HepG2 (cell line): ENCODE data around the gene PTGER4. TPM values are rescaled to one million over a fixed set of nuclear protein-coding genes. Genes with fewer than 3 reads are reported as not detected.

Experiments used
- ATAC-seq: fragments of 200-7000 bp; cut with Tn5 transposase; 3 replicates; pipeline ENCODE4 v1.9.1; 2020; ENCODE audit warnings: mild to moderate bottlenecking, moderate library complexity
- BruUV-seq: library from RNA; stranded (reverse); fragments of 400-500 nt; replicated peaks from 2 replicates; lab custom pipeline; 2021; lab: Mats Ljungman, UMichigan
- CTCF ChIA-PET: fragments of 300-600 bp; formaldehyde crosslinking; extraction: SDS; loops from one replicate; lab custom pipeline; 2021; ENCODE audit warnings: low total read pairs, inconsistent platforms, low intra/inter-chr PET ratio; lab: Yijun Ruan, JAX
- POLR2A ChIA-PET: fragments of 350-600 bp; sonication (Branson Sonifier 250); formaldehyde crosslinking; loops from one replicate; lab custom pipeline; 2020; ENCODE audit warnings: antibody characterized with exemption, inconsistent platforms; lab: Yijun Ruan, JAX
- DNase-seq: peaks from one replicate; pipeline ENCODE4 v3.0.0-alpha.2; 2015; ENCODE audit warnings: low spot score
- FAIRE-seq: peaks from 3 replicates; lab custom pipeline; 2011; peaks lifted over from hg19 to GRCh38; lab: Jason Lieb, UNC
- H2AFZ ChIP-seq: one replicate; pipeline ENCODE4 v1.6.1; 2011; ENCODE audit warnings: low read length, inconsistent platforms
- H3K27ac ChIP-seq: fragments of 300-600 bp; 3 replicates; pipeline ENCODE4 v1.8.0; 2011; ENCODE audit warnings: mixed run types, mild to moderate bottlenecking, mixed read lengths, low read length, inconsistent platforms; ENCODE audit not compliant: insufficient read depth; ENCODE audit errors: extremely low read length
- H3K27me3 ChIP-seq, 2 experiments: fragments of 200-600 bp in 1 of 2; 2 replicates in 1 of 2; 3 replicates in 1 of 2; pipeline versions ENCODE4 v1.6.0 to v1.8.0; 2011; ENCODE audit warnings: low read length in 2 of 2, mild to moderate bottlenecking in 2 of 2, moderate library complexity in 2 of 2, inconsistent platforms in 1 of 2; ENCODE audit not compliant: insufficient read depth in 2 of 2, control insufficient read depth in 1 of 2
- H3K36me3 ChIP-seq, 2 experiments: fragments of 200-600 bp in 1 of 2; replicated peaks in 1 of 2; 2 replicates in 1 of 2; 3 replicates in 1 of 2; pipeline versions ENCODE4 v1.5.1 to v1.8.0; 2011; ENCODE audit warnings: low read length in 2 of 2, inconsistent platforms in 1 of 2; ENCODE audit not compliant: insufficient read depth in 2 of 2, control insufficient read depth in 1 of 2
- H3K4me1 ChIP-seq: 2 replicates; pipeline ENCODE4 v1.5.1; 2012; ENCODE audit warnings: low read length, inconsistent platforms; ENCODE audit not compliant: insufficient read depth
- H3K4me2 ChIP-seq: 2 replicates; pipeline ENCODE4 v1.6.0; 2011; ENCODE audit warnings: low read depth, low read length, inconsistent platforms
- H3K4me3 ChIP-seq, 3 experiments: fragments of 200-600 bp in 1 of 3; sonication (generic), shearing (Covaris generic) in 1 of 3; replicated peaks in 1 of 3; 2 replicates each; pipeline ENCODE4 v1.5.1; 2011 to 2016; ENCODE audit warnings: low read length in 3 of 3, inconsistent platforms in 2 of 3, low read depth in 2 of 3, mild to moderate bottlenecking in 2 of 3, control low read depth in 1 of 3, mixed read lengths in 1 of 3; ENCODE audit not compliant: insufficient read depth in 1 of 3
- H3K79me2 ChIP-seq: one replicate; pipeline ENCODE4 v1.6.1; 2011; ENCODE audit warnings: low read length, inconsistent platforms; ENCODE audit not compliant: insufficient read depth
- H3K9ac ChIP-seq: 2 replicates; pipeline ENCODE4 v1.6.0; 2011; ENCODE audit warnings: mild to moderate bottlenecking, low read depth, low read length, inconsistent platforms; ENCODE audit not compliant: insufficient read depth
- H3K9me3 ChIP-seq: 2 replicates; pipeline ENCODE4 v1.5.1; 2012; ENCODE audit warnings: mild to moderate bottlenecking, low read length
- H4K20me1 ChIP-seq: 2 replicates; pipeline ENCODE4 v1.6.0; 2011; ENCODE audit warnings: inconsistent platforms, mild to moderate bottlenecking, low read length, moderate library complexity; ENCODE audit not compliant: insufficient read depth
- ARHGAP35 ChIP-seq: sonication (generic); formaldehyde crosslinking; IDR thresholded peaks from 2 replicates; pipeline ENCODE4 v1.9.0; 2022; ENCODE audit warnings: mild to moderate bottlenecking, inconsistent platforms, moderate library complexity, missing genetic modification reagents, borderline replicate concordance
- ATRX ChIP-seq: sonication (generic); formaldehyde crosslinking; IDR thresholded peaks from 2 replicates; pipeline ENCODE4 v1.4.0; 2020; ENCODE audit warnings: missing genetic modification reagents, borderline replicate concordance
- FOXM1 ChIP-seq: sonication (generic); formaldehyde crosslinking; IDR thresholded peaks from 2 replicates; pipeline ENCODE4 v1.5.0; 2020; ENCODE audit warnings: missing genetic modification reagents
- HMGA1 ChIP-seq: sonication (generic); formaldehyde crosslinking; conservative IDR thresholded peaks from 2 replicates; pipeline ENCODE4 v1.4.0; 2020; ENCODE audit warnings: missing genetic modification reagents
- JUND ChIP-seq: sonication (generic); formaldehyde crosslinking; IDR thresholded peaks from 2 replicates; pipeline ENCODE4 v1.8.0; 2022; ENCODE audit warnings: mild to moderate bottlenecking, missing genetic modification reagents
- SMARCC2 ChIP-seq: fragments of 450-650 bp; IDR thresholded peaks from 2 replicates; pipeline ENCODE4 v1.6.1; 2017; ENCODE audit warnings: antibody characterized with exemption, mild to moderate bottlenecking
- SOX6 ChIP-seq, 2 experiments: fragments of 450-650 bp in 1 of 2; sonication (generic) in 1 of 2; formaldehyde crosslinking in 1 of 2; IDR thresholded peaks; 2 replicates each; pipeline versions ENCODE4 v1.4.0 to v1.6.1; 2017 to 2020; ENCODE audit warnings: antibody characterized with exemption in 1 of 2, mild to moderate bottlenecking in 1 of 2, missing genetic modification reagents in 1 of 2
- SRSF9 ChIP-seq: fragments of 200-400 bp; formaldehyde crosslinking; IDR thresholded peaks from 2 replicates; pipeline ENCODE4 v1.6.1; 2018; ENCODE audit warnings: borderline replicate concordance, mild to moderate bottlenecking, low read depth, low read length; ENCODE audit not compliant: insufficient read depth, poor library complexity, severe bottlenecking
- TAF1 ChIP-seq: sonication (generic); formaldehyde crosslinking; IDR thresholded peaks from 2 replicates; pipeline ENCODE4 v1.4.0; 2020; ENCODE audit warnings: missing genetic modification reagents
- U2AF1 ChIP-seq: fragments of 200-400 bp; formaldehyde crosslinking; optimal IDR thresholded peaks from 2 replicates; pipeline ENCODE3; 2017; ENCODE audit warnings: mild to moderate bottlenecking, low read depth, low read length
- ZNF549 ChIP-seq: sonication (generic); formaldehyde crosslinking; IDR thresholded peaks from 2 replicates; pipeline ENCODE4 v1.5.0; 2020; ENCODE audit warnings: missing genetic modification reagents
- ZNF660 ChIP-seq: sonication (generic); formaldehyde crosslinking; IDR thresholded peaks from 2 replicates; pipeline ENCODE4 v1.5.1; 2020; ENCODE audit warnings: mild to moderate bottlenecking, low read depth, missing genetic modification reagents, borderline replicate concordance
- ZNF782 ChIP-seq: sonication (generic); formaldehyde crosslinking; IDR thresholded peaks from 2 replicates; pipeline ENCODE4 v1.4.0; 2020; ENCODE audit warnings: missing genetic modification reagents, mild to moderate bottlenecking, borderline replicate concordance
- WGBS: methylation state at CpG from one replicate; pipeline ENCODE4 v1.1.6; 2017; ENCODE audit warnings: low lambda C conversion rate; 5-methylcytosine and 5-hydroxymethylcytosine counted together
- in situ Hi-C: cut with HindIII; loops from 2 replicates; pipeline ENCODE4 v1.10.0; 2017; ENCODE audit warnings: low pct_unique_long_range_greater_than_20kb; ENCODE audit not compliant: extremely low pct_ligation_motif_present
- intact Hi-C: fragments of 100-400 bp; cut with micrococcal nuclease; formaldehyde crosslinking; loops from one replicate; pipeline ENCODE4 v1.10.0; 2022; ENCODE audit not compliant: unreplicated experiment
- polyA plus RNA-seq, 8 experiments: library from polyadenylated mRNA; depleted of rRNA in 3 of 8; stranded (reverse) in 7 of 8; unstranded in 1 of 8; fragments of >200 nt; fragmentation: Illumina TruSeq in 4 of 8; extraction: Trizol in 4 of 8; gene quantifications; 2 replicates each; pipeline versions ENCODE4 v1.2.1 to v1.2.3, GENCODE V29; 2011 to 2016; ENCODE audit warnings: low read depth in 4 of 8, missing spikeins in 1 of 8, mixed read lengths in 1 of 8; ENCODE audit not compliant: insufficient read depth in 1 of 8
- total RNA-seq, 5 experiments: library from RNA; depleted of rRNA; stranded (reverse); fragments of >200 nt; fragmentation: Illumina TruSeq; extraction: Trizol; gene quantifications; 2 replicates each; pipeline ENCODE4 v1.2.3, GENCODE V29; 2016; ENCODE audit warnings: low read depth in 1 of 5
- TF ChIP-seq, protein P1 (sequence below): sonication (generic); formaldehyde crosslinking; conservative IDR thresholded peaks from 2 replicates; pipeline ENCODE4 v1.5.0; 2020; ENCODE audit warnings: missing genetic modification reagents
- TF ChIP-seq, protein P2 (sequence below): sonication (generic); formaldehyde crosslinking; IDR thresholded peaks from 2 replicates; pipeline ENCODE4 v1.8.0; 2022; ENCODE audit warnings: missing genetic modification reagents, mild to moderate bottlenecking, borderline replicate concordance
- TF ChIP-seq, protein P3 (sequence below): sonication (generic); formaldehyde crosslinking; IDR thresholded peaks from 2 replicates; pipeline ENCODE4 v1.8.1; 2023; ENCODE audit warnings: missing genetic modification reagents, mild to moderate bottlenecking, borderline replicate concordance
- TF ChIP-seq, protein P4 (sequence below): sonication (generic); formaldehyde crosslinking; IDR thresholded peaks from 2 replicates; pipeline ENCODE4 v1.8.0; 2023; ENCODE audit warnings: mild to moderate bottlenecking, missing genetic modification reagents

The PTGER4 gene
- total and polyA plus RNA-seq, 2 of the 13 experiments (the other 11 are each of a cell fraction or from before 2014, with no cell fraction given), result 0.01 to 0.11 TPM

DNA sequence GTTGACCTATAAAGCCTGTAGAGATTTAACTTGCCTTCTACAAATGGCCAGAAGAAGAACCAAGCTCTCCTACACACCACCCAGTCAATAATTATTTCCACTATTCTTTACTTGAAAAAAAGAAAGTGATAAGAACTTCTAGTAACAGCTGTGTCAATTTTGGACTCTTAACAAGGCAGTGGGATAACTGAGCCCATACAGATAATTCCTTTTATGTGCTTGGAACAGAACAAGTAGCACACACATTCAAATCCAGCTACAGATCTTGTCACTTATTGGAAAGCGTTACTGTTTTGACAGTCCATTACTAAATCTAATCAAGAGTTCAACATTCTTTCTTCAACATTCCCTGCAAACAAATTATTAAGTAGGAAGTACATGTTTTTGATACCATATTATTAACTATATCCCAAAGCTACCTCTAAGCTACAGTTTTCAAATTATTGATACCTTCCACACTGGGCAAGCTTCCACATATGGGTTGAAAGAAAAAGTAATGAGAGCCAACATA is 6.3 kb downstream of the PTGER4 start (continued):
- TF ChIP-seq ARHGAP35 (CRISPR knock-in tag), result no peak

DNA sequence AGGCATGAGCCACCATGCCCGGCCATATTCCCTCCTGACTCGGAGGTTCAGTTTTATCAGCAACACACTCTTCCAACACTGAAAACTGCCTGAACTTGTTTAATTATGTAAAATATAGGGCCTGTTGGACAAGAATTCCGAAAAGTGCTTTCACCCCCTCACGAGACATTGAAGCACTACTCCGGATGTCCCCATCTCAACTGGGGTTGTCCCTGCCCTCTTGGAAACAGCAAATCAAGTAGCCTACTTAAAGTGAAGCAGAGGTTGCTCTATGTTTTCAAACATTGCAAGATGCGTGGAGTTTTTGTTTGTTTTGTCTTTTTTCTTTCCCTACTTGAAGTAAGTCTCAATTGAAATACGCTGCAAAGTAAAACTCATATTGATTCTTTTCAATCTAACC is 7.6 kb downstream of the PTGER4 start:
- no peak for DNase-seq
- BruUV-seq, result no TSS peak
- H3K4me1 ChIP-seq, result no peaks in the 10 kb centered on the region
- 62% methylated on average over 7 of the region's 7 CpGs for WGBS
- no peak overlapping the region for H3K4me2 ChIP-seq
- ChIA-PET POLR2A (no interaction called here), CTCF (interaction anchor here (2.0 to 3.6 kb wide), 3 partner anchors 739 to 1108 kb away, joined by 15 to 35 read pairs (median 33); no protein-coding TSS in a partner anchor)
- H3K9ac ChIP-seq, result no peak overlapping the region
- intact Hi-C loops, result loop anchor here (5.0 kb wide), 1 partner anchor 1095 kb away; no protein-coding TSS in a partner anchor
- H3K79me2 ChIP-seq, result no peaks in the 10 kb centered on the region
- no peaks in the 10 kb centered on the region for H4K20me1 ChIP-seq
- FAIRE-seq, result no peak
- H3K9me3 ChIP-seq, result no peaks in the 10 kb centered on the region
- TF ChIP-seq FOXM1 (CRISPR knock-in tag) (no peak), ZNF660 (CRISPR knock-in tag) (no peak), ZNF782 (CRISPR knock-in tag) (no peak), ATRX (no peak), SOX6 (IDR thresholded peaks at IDR 0.05) (no peak), SOX6 (CRISPR knock-in tag; IDR thresholded peaks at IDR 0.05) (no peak), TAF1 (CRISPR knock-in tag) (no peak), ZNF549 (CRISPR knock-in tag) (no peak), U2AF1 (no peak), HMGA1 (CRISPR knock-in tag) (no peak), JUND (CRISPR knock-in tag) (no peak), SMARCC2 (no peak), SRSF9 (no peak)
- TF ChIP-seq, protein P1, sequence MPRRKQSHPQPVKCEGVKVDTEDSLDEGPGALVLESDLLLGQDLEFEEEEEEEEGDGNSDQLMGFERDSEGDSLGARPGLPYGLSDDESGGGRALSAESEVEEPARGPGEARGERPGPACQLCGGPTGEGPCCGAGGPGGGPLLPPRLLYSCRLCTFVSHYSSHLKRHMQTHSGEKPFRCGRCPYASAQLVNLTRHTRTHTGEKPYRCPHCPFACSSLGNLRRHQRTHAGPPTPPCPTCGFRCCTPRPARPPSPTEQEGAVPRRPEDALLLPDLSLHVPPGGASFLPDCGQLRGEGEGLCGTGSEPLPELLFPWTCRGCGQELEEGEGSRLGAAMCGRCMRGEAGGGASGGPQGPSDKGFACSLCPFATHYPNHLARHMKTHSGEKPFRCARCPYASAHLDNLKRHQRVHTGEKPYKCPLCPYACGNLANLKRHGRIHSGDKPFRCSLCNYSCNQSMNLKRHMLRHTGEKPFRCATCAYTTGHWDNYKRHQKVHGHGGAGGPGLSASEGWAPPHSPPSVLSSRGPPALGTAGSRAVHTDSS (CRISPR knock-in tag), result no peak
- TF ChIP-seq, protein P2, sequence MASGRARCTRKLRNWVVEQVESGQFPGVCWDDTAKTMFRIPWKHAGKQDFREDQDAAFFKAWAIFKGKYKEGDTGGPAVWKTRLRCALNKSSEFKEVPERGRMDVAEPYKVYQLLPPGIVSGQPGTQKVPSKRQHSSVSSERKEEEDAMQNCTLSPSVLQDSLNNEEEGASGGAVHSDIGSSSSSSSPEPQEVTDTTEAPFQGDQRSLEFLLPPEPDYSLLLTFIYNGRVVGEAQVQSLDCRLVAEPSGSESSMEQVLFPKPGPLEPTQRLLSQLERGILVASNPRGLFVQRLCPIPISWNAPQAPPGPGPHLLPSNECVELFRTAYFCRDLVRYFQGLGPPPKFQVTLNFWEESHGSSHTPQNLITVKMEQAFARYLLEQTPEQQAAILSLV (CRISPR knock-in tag), result no peak
- TF ChIP-seq, protein P3, sequence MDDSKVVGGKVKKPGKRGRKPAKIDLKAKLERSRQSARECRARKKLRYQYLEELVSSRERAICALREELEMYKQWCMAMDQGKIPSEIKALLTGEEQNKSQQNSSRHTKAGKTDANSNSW (CRISPR knock-in tag), result no peak
- TF ChIP-seq, protein P4, sequence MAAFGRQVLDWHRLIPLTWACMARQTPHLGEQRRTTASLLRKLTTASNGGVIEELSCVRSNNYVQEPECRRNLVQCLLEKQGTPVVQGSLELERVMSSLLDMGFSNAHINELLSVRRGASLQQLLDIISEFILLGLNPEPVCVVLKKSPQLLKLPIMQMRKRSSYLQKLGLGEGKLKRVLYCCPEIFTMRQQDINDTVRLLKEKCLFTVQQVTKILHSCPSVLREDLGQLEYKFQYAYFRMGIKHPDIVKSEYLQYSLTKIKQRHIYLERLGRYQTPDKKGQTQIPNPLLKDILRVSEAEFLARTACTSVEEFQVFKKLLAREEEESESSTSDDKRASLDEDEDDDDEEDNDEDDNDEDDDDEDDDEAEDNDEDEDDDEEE, result no peak
- no peaks in the 10 kb centered on the region for H3K36me3 ChIP-seq
- no peak overlapping the region for H3K27ac ChIP-seq
- no peak overlapping the region for H2AFZ ChIP-seq
- H3K27me3 ChIP-seq, result 0 out of 5 replicates have a peak, but pooled peaks cover 0 to 1% of the 10 kb centered on the region in 2 experiments
- H3K4me3 ChIP-seq, result no peak overlapping the region
- ATAC-seq, result no peak
- in situ Hi-C loops, result loop anchor here (5.0 to 25.0 kb wide), 3 partner anchors 740 to 1100 kb away; no protein-coding TSS in a partner anchor
